GM21786 (cell line): ENCODE measurements around the gene MAZ.

Source experiments
- ATAC-seq: cut with Tn5 transposase; IDR thresholded peaks from one replicate; pipeline ENCODE4 v1.9.1; 2021; ENCODE audit not compliant: unreplicated experiment

Gene MAZ

GRCh38 chr16:29852654-29853053 lies 46.3 kb downstream of the MAZ start:
- ATAC-seq: no peak

- ATAC-seq: no peak
Observed at GRCh38 chr16:29854520-29855100, 48.3 kb downstream of the MAZ start.

- ATAC-seq: no peak
Observed at GRCh38 chr16:29857133-29857760, 50.9 kb downstream of the MAZ start.

- no peak for ATAC-seq
Observed at GRCh38 chr16:29858149-29858849, 52.0 kb downstream of the MAZ start.

- ATAC-seq: no peak
Observed at GRCh38 chr16:29858974-29859373, 52.6 kb downstream of the MAZ start.

GRCh38 chr16:29860218-29860617 lies 53.9 kb downstream of the MAZ start:
- no peak for ATAC-seq
